Activated CD8-positive, alpha-beta memory T cell treated with anti-CD3 and anti-CD28 coated beads, Interleukin-2, amount 50 U/mL, for 24 hours (primary cell): Measurements from ENCODE around the gene ARHGAP20.

ENCODE experiments used
- DNase-seq: peaks from one replicate; pipeline ENCODE4 v3.0.0-alpha.2; 2020; ENCODE audit errors: extremely low read depth

Gene ARHGAP20

GRCh38 chr11:110527146-110527545 lies 185.1 kb downstream of the ARHGAP20 start:
- no peak for DNase-seq
